GM19452 (cell line): ENCODE results near the gene CDK14.

Source experiments
- ATAC-seq: cut with Tn5 transposase; IDR thresholded peaks from one replicate; pipeline ENCODE4 v1.9.1; 2021; ENCODE audit not compliant: unreplicated experiment

CDK14 gene

DNA sequence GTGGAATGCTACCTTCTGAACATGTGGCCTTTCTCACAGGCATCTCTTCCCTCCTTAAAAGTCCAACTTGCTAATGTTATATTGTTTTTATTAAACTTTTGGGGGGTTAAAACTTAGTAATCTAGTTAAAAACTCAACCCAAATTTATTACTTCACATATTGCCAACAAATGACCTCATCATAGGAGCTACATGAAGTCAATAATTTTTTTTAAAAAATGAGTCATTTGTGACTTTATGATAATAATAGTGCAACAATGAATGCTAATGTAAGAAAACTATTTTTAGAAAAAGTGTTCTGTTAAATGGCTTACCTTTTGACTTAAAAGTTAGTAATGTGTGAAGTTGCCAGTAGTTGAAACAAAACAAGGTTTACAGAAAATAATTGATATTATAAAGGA, 342.2 kb downstream of the CDK14 start:
- ATAC-seq = no peak

DNA sequence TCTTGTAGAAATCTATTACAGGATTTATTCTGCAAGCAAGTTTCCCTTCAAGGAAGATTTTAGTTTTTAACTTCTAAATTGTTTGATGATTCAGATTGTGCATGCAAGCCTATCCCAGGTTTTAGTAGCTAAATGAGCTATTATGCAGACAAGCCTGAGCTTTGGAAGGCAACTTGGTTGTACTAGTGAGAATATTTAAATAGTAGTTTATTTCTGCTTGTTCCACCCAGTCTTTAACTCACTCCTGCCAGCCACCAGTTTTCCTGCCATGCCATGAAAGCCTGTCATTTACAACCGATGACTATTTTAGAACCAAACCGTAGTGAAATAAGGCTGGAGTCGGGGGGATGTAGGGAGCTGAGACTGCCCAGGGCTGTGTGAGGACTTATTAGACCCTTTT, 343.5 kb downstream of the CDK14 start:
- ATAC-seq = no peak

DNA sequence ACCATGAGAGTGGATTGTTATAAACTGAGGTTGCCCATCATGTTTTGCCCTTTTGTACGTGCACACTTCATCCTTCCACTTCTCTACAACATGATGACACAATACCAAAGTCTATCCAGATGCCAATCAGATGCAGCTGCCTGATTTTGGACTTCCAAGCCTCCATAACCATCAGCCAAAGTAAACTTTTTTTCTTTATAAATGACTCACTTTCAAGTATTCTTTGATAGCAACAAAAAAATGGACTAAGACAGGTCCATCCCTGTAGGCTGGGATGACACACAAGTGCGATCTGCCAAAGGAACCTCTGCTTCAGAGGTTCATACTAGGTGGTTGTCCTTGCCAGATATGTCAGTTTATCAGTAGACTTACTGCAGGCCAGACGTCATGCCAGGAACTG, 347.9 kb downstream of the CDK14 start:
- no peak for ATAC-seq

DNA sequence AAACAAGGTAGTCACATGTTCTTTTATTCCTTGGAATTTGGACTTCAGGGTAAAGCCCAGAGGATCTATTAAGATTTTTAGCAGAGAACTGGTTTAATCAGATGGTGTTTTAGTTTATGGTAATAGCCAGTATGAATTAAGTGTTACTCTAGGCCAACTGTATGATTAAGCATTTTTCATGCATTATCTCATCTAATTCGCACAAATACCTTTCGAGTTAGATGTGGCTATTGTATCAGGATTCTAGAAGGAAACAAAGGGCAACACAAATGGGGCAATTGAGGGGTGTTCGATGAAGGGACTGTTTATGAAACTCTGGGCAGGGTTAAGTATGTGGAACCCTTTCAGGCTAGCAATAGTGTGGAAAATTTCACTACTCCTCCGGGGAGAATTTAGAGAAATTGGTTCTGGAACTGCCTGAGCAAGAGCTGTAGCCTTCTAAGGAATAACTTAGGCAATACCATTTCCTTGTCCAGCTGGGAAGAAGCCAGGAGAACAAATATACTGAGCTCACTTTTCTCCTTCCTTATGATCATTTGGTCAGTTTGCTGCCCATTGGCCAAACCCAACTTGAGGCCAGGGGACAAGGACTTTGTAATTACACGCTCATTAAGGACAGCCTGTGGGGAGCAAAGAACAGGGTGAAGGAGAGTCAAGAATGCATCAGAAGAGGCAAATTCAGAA, 349.1 kb downstream of the CDK14 start:
- no peak for ATAC-seq

DNA sequence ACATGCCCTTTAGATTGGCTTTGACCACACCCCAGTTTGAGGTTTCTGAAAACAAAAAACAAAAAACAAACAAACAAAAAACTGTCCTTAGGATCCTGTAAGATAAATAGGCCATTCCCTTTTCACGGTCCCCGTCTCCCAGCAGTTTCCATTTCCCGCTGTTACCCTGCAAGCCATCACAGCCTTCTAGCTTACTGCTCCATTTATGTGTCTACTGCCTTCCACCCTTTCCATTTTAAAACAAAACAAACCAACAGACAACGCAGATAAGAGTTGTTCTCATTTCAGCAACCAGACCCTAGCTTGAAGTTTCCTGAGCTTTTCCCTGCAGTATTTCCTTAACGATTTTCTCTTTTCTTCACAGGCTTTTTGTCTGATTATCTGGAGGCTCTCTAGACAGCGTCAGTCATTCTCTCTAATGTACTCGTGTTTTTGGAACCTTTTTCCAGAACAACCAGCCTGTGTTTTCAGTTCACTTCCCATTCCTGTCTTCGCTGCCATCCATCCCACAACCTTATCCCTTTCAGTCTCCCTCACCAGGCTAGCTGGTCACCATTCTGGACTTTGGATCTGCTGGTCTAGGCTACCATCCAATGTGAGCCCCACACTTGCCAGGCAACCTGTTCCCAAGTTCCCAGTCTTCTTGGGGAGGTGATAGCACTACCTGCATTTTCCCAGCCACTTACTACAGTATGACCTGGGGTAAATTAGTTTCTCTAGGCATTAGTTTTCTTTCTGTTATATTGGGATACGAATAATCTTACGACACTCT, 350.8 kb downstream of the CDK14 start:
- ATAC-seq = no peak

DNA sequence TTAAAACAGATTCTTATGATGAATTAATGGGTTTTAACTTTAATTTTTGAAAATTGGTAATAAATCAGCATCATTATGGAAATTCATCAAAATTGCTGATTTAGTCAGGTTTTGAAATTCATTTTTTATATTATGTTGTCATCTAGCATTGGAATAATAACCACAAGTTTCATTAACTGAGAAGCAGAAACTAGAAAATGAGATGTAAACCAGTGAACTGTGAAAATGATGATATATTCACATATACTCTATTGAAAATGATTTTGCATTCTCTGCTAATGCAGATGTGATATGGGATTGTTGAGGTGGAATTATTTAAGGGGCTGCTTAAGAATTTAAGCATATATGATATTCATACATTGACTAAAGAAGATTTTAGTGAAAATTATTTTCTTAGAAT, 352.0 kb downstream of the CDK14 start:
- no peak for ATAC-seq

DNA sequence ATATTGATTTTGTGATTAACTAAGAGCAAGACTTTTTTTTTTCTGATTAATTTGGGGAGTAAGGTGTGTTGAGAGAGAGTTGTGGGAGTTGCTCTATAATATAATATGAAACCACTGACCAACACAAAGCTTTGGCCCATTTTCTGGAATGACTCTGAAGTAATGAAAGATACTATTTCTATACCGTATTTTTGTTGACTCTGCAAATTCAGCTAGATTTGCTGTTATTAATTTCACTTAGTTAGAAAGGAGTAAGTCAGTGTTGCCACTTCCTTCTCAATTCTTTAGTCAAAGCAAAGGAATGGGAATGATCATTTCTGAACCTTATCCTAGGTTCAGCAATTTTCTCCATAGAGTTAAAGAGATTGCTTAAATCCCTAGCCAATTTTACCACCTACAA, 355.1 kb downstream of the CDK14 start:
- ATAC-seq = no peak

DNA sequence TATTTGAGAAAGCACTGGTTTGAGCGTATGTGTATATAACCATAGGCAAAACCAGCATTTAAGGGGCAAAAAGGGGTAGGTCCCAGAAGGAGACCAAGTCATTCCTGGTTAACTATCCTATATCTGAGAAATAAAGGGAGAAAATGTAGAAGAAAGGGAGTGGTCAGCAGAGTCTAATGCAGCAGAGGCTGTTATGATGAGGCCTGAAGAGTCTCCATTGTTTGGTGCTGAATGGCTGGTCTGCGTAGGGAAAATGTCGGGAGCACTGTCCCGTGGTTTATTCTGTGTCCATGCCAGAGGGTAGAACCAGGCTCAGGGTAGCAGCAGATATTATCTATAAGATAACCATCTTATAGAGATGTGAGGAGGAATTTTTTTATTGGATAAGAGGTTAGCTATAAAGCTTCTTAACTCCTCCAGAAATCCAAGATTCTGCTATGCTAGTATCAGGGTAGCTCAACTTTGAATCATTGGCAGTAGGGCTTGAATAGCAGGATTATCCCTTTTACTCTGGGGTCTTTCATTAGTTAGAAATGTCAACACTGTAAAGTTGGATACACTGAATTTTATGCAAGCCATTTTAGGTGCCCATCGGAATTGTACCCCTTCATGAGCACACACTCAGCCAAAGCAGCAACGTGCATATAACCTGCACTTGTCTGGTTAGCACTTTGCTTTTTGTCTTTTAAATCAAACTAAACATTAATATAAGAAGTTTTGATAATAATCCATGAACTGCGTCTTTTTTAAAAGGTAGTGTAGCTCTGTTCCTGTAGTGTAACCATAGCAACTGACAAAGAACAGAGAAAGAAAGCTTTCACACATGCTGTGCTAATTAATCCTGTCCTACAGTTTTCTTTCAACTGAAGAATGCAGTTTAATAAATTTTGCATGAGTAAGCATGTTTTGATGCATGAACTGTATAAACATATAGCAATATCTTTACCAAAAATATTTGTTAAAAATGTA, 356.1 kb downstream of the CDK14 start:
- no peak for ATAC-seq

DNA sequence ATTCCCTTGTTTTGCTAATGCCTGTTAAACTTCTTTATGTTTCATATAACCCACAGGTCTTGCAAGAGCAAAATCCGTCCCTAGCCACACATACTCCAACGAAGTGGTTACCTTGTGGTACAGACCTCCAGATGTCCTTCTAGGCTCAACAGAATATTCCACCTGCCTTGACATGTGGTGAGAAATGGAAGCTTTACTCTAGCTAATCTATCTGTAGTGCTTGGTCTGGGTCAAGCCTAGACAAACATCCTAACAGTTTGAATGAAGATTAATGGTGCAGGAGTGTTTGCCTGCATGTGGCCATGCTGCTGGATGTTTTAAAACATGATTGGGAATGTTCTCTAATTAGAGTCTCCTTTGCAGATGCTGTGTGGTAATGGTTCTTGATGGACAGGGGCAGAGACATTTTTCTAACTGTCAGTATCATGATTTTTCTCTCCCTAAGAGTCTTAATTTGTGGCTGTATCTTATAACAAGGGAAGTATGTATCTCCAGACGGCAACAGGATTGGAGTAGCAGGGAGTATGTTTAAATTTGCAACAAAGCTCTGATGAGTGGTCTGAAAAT, 359.6 kb downstream of the CDK14 start:
- no peak for ATAC-seq

DNA sequence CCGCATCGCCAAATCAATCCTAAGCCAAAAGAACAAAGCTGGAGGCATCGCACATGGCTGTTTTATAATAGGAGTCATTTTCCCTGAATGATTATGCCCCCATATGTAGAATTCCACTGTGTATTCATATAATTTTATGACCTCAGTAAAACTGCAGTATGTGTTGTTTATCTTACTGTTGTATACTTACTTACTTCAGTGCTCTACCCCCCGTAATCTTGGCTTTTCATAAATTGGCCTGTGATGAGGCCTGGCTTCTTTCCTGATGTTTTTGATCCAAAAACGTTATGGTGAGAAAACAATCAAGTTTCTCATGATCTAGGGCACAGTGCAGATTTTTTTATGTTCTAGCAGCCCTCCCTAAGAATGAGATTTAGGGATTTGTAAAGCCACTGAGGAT, 361.8 kb downstream of the CDK14 start:
- ATAC-seq = no peak

DNA sequence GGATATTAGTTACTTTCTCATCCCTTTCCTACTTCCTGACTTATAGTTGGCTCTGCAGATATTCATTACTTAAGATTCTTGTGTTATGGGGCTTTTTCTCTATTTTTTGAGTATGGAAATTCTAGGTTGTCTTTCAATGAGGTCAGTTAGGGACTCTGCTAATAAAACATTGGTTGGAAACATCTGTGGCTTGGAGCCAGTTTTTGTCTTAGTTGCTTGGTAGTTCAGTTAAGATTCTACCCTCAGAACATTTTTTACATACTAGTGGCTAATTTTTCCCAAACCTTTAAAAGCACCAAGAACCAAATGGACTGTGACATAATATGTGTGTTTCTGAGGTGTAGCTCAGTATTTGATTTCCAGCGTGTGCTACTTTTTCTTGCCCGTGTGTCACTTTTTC, 362.5 kb downstream of the CDK14 start:
- ATAC-seq = no peak

DNA sequence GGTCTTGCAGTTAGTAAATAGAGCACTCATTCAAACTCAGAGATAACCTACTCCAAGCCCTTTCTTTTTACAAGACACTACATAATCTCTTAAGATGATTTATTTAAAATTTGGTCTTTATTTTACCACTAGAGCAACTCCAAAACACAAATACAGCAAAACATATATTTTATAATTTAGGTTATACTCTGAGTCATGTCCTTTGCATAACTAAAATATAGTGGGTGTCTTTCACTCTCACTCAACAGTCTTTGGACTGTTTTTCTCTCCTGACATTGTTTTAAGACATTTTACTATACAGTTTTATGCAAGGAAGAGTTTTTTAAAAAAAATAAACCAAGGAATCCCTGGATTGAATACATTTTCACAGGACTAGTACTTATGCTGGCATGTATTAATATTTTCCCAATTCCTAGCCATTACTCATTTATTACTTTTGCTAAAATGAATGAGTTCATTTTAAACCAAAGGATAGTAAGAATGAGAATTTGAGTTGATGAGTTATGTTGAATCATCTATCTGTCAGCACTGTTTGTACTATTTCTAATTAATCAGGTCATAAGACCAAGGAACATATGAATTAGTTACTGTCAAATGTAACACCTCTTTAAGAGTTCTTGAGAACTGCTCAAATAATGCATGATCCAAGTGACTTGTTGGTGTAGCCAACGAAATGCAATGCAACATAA, 365.1 kb downstream of the CDK14 start:
- no peak for ATAC-seq

DNA sequence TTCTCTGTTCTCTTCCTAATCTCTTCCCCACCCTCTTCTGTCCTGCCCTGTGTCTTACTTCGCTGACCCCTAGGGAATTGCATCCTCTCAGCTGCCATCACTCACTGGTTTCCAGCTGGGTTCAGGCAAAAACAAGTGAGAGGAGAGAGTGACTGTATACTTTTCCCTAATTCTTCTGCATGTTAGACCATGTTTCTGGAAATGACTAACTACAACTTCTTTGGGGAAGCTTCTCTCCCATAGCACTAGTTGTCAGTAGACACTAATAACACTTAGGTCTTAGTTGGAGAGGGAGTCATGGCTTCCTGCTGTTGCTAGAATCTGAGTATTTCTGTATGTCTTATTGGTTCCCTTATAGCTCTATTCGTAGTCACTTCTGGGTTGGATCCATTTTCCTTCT, 369.1 kb downstream of the CDK14 start:
- ATAC-seq = no peak

DNA sequence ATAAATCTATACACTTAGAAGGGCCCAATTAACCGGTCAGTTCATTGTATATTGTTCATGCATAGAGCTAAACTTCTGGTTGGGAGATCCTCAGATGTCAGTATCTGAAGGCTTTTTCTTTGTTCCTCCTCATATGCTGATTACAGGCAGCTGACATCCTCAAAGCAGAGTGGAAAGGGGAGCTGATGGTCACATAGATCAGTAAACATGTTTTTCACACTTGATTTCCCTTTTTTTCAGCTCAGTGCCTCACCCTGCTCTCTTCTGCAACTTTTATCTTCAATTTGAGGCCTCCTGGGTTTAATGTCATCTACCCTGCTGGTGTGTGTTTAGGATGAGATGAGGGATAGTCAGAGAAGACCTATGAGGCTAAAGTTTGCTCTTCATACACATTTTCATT, 370.2 kb downstream of the CDK14 start:
- no peak for ATAC-seq

DNA sequence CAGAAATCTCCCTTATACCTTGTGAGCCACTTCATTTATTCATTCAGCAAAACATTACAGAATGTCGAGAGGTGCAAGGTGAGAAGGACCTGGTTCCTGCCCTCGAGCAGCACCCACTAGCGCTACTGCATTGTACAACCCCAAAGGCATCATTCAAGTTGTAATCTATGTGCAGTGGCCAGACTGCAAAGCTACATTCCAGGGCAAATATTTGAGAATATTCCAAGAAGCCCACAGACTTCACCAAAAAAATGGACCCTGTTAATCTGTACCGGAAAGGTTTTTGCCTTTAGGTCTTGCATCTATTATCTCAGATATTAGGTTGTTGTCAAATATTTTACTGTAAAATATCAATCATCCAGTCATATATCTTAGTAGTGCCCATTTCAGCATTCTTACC, 372.8 kb downstream of the CDK14 start:
- ATAC-seq = no peak

DNA sequence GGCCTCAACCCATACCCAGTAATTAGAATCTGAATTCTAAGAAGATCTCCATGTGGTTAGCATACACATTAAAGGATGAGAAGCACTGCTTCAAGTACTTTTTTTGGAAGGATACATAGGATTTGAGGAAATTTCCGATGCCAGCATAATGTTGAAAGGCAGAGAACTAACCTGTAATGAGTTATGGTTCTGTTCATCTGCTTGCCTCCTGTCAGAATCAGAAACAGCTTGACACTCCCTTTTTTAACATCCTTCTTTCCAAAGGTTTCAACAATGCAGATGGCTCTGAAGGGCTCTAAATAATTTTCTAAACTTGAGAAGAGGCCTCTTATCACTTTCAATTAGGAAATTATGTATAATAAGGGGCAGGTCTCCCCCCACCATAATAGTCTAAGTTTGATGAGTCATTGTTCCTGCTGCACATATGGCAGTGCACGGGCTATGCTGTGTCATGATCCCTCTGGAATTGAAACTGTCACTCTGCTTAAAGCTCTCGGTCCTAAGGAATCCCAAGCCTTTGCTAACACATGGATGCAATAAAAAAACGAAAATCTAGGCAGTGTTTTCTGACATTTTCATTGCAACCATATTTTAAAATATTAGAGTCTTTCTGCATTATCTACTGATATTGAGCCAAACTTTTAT, 376.9 kb downstream of the CDK14 start:
- no peak for ATAC-seq

DNA sequence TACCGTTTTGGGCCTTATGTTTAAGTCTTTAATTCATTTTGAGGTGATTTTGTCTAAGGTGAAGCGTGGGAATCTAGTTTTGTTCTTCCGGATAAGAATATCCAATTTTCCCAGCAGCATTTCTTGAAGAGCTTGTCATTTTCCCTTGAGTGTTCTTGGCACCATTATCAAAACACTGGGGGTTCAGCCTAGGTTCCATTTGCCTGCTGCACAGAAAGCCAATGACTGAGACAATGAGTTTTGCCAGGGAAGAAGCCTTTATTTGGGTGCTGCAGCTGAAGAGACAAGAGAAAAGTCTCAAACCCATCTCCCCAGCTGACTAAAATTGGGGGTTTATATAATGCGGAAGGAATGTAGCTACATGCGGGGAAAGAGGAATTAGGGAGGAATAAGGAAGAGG, 380.9 kb downstream of the CDK14 start:
- no peak for ATAC-seq

DNA sequence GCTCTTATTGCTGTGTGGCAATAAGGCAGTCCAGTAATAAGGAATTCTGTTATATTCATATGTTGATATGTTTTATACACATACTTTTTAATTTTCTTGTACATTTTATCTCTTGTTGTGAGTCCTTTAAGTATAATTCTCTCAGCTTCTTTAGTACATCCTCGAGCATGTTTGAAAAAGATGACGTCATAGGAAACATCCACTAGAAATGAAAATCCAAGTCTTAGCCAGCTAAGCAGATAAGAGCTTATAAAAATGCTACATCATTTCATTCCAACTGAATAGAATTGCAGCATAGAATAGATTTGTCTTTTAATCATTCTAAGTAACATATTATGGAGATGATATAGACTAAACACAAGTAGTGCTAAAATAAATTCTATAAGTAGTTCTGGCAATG, 384.4 kb downstream of the CDK14 start:
- ATAC-seq = no peak

DNA sequence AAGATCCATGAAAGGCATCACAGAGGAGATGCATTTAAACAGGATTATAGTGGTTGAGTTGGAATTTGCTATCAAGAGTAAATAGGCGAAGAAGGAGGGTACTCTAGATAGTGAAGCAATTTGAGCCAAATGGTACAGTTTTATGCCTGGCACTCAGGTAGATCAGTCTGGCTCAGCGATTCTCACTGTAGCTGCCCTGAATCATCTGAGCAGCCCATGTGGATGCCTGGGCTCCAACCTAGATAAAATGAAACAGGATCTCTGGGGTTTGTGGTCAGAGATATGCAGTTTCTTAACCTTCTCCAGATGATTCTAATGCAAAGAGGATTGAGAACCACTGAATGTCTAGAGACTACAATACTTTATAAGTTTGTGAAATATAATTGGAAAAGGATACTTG, 386.1 kb downstream of the CDK14 start:
- ATAC-seq = no peak

DNA sequence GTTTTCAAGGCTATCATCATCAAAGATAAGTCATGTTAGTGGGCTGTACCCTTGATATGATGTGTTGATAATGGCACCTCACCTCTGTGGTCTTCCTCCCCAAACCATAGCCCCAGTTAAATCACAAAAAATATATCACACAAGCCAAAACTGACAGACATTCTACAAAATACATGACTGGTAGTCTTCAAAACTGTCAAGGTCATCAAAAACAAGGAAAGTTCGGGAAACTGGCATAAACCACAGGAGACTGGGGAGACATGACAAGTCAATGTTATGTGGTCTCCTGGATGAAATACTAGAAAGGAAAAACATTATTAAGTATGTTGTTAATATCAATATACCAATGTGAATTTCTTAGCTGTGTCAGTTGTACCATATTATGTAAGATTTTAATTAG, 388.6 kb downstream of the CDK14 start:
- no peak for ATAC-seq
